Measurements from ENCODE around the gene KLF1. TPM values are rescaled to one million over a fixed set of nuclear protein-coding genes. Genes with fewer than 3 reads are reported as not detected.
"Not testable (repeated sequence)": the region's sequence is repeated elsewhere in the genome, so short reads cannot be mapped to it uniquely, and the experiment has no call there.

KLF1 gene
- polyA plus RNA-seq, 1 donor from 2014 or later, result not detected

GRCh38 chr19:12918253-12918652 lies 31.3 kb upstream of the KLF1 start:
- Histone ChIP-seq H3F3A (ENCODE audit: insufficient read depth, low read length, poor library complexity, severe bottlenecking) (no peaks in the 10 kb centered on the region), H3K4me2 (ENCODE audit: low read length) (no peak overlapping the region), H3K27me3 (ENCODE audit: insufficient read depth, low read depth, low read length) (no peaks in the 10 kb centered on the region), H4K20me1 (ENCODE audit: insufficient read depth) (no peaks in the 10 kb centered on the region), H3K79me2 (replicated peaks; ENCODE audit: insufficient read depth, low read length) (no peaks in the 10 kb centered on the region), H3K36me3 (ENCODE audit: insufficient read depth, low read length) (no peaks in the 10 kb centered on the region), H3K9ac (ENCODE audit: low read length) (no peak overlapping the region), H3K9me3 (ENCODE audit: low read length) (no peaks in the 10 kb centered on the region), H3K4me3 (ENCODE audit: low read length) (no peak overlapping the region), H3K27ac (ENCODE audit: low read length) (no peak overlapping the region), H3K9me2 (ENCODE audit: insufficient read depth, low read length) (no peaks in the 10 kb centered on the region), H2AFZ (ENCODE audit: low read depth, low read length) (no peak overlapping the region)
- TF ChIP-seq RAD21 (conservative IDR thresholded peaks at IDR 0.05) (no peak), SMC3 (conservative IDR thresholded peaks at IDR 0.05; ENCODE audit: poor library complexity) (no peak), EZH2 (IDR thresholded peaks at IDR 0.05; ENCODE audit: borderline replicate concordance, insufficient read depth, low read length, poor library complexity, severe bottlenecking) (no peak), MXI1 (conservative IDR thresholded peaks at IDR 0.05; ENCODE audit: poor library complexity, severe bottlenecking) (no peak), CTCF (IDR thresholded peaks at IDR 0.05; ENCODE audit: poor library complexity, severe bottlenecking) (no peak)

GRCh38 chr19:12915860-12916259 lies 28.9 kb upstream of the KLF1 start:
- not testable (repeated sequence) for H3K36me3 ChIP-seq (ENCODE audit: insufficient read depth, low read length); H3K79me2 ChIP-seq (replicated peaks; ENCODE audit: insufficient read depth, low read length); H2AFZ ChIP-seq (ENCODE audit: low read depth, low read length); H4K20me1 ChIP-seq (ENCODE audit: insufficient read depth); H3K9ac ChIP-seq (ENCODE audit: low read length); H3F3A ChIP-seq (ENCODE audit: insufficient read depth, low read length, poor library complexity, severe bottlenecking); H3K9me2 ChIP-seq (ENCODE audit: insufficient read depth, low read length); H3K4me3 ChIP-seq (ENCODE audit: low read length); H3K27me3 ChIP-seq (ENCODE audit: insufficient read depth, low read depth, low read length); H3K4me2 ChIP-seq (ENCODE audit: low read length); H3K9me3 ChIP-seq (ENCODE audit: low read length); H3K27ac ChIP-seq (ENCODE audit: low read length)

GRCh38 chr19:12913851-12914690 lies 27.1 kb upstream of the KLF1 start:
- TF ChIP-seq SMC3 (conservative IDR thresholded peaks at IDR 0.05; ENCODE audit: poor library complexity), result no peak
- no peaks in the 10 kb centered on the region for H3K79me2 ChIP-seq (replicated peaks; ENCODE audit: insufficient read depth, low read length)
- H3K4me3 ChIP-seq (ENCODE audit: low read length), result no peak overlapping the region
- H3K27me3 ChIP-seq (ENCODE audit: insufficient read depth, low read depth, low read length), result no peaks in the 10 kb centered on the region
- no peaks in the 10 kb centered on the region for H3K9me2 ChIP-seq (ENCODE audit: insufficient read depth, low read length)
- no peaks in the 10 kb centered on the region for H3F3A ChIP-seq (ENCODE audit: insufficient read depth, low read length, poor library complexity, severe bottlenecking)
- H3K4me2 ChIP-seq (ENCODE audit: low read length), result no peak overlapping the region
- no peak overlapping the region for H2AFZ ChIP-seq (ENCODE audit: low read depth, low read length)
- H4K20me1 ChIP-seq (ENCODE audit: insufficient read depth), result no peaks in the 10 kb centered on the region
- H3K27ac ChIP-seq (ENCODE audit: low read length), result no peak overlapping the region
- H3K9ac ChIP-seq (ENCODE audit: low read length), result no peak overlapping the region
- H3K36me3 ChIP-seq (ENCODE audit: insufficient read depth, low read length), result no peaks in the 10 kb centered on the region
- no peaks in the 10 kb centered on the region for H3K9me3 ChIP-seq (ENCODE audit: low read length)

- Histone ChIP-seq H3K4me3 (ENCODE audit: low read length) (no peak overlapping the region), H4K20me1 (ENCODE audit: insufficient read depth) (no peaks in the 10 kb centered on the region), H3F3A (ENCODE audit: insufficient read depth, low read length, poor library complexity, severe bottlenecking) (no peaks in the 10 kb centered on the region), H3K79me2 (replicated peaks; ENCODE audit: insufficient read depth, low read length) (no peaks in the 10 kb centered on the region), H3K9me3 (ENCODE audit: low read length) (no peaks in the 10 kb centered on the region), H3K9me2 (ENCODE audit: insufficient read depth, low read length) (no peaks in the 10 kb centered on the region), H3K27ac (ENCODE audit: low read length) (no peak overlapping the region), H2AFZ (ENCODE audit: low read depth, low read length) (no peak overlapping the region), H3K9ac (ENCODE audit: low read length) (no peak overlapping the region), H3K4me2 (ENCODE audit: low read length) (no peak overlapping the region), H3K27me3 (ENCODE audit: insufficient read depth, low read depth, low read length) (no peaks in the 10 kb centered on the region), H3K36me3 (ENCODE audit: insufficient read depth, low read length) (no peaks in the 10 kb centered on the region)
- TF ChIP-seq EP300 (conservative IDR thresholded peaks at IDR 0.05; ENCODE audit: poor library complexity, severe bottlenecking) (no peak), POLR2AphosphoS5 (IDR thresholded peaks at IDR 0.05) (no peak), EZH2 (IDR thresholded peaks at IDR 0.05; ENCODE audit: borderline replicate concordance, insufficient read depth, low read length, poor library complexity, severe bottlenecking) (no peak)
Observed at GRCh38 chr19:12913011-12913561, 26.1 kb upstream of the KLF1 start.
